CD4-positive, alpha-beta T cell (primary cell): ENCODE measurements around the gene SLC30A1. TPM values are rescaled to one million over a fixed set of nuclear protein-coding genes. Genes with fewer than 3 reads are reported as not detected.

ENCODE experiments used
- ATAC-seq: fragments of 200-7000 bp; cut with Tn5 transposase; one replicate; pipeline ENCODE4 v1.10.0; 2022; ENCODE audit warnings: mild to moderate bottlenecking; ENCODE audit not compliant: poor library complexity
- CTCF ChIA-PET: fragments of 350-600 bp; sonication (Branson Sonifier 250); formaldehyde crosslinking; loops from one replicate; lab custom pipeline; 2021; ENCODE audit warnings: antibody characterized with exemption, inconsistent platforms; lab: Charles Lee
- POLR2A ChIA-PET: fragments of 350-600 bp; sonication (Branson Sonifier 250); formaldehyde crosslinking; loops from one replicate; lab custom pipeline; 2021; ENCODE audit warnings: antibody characterized with exemption, inconsistent platforms; lab: Charles Lee
- DNase-seq, 14 experiments: peaks; one replicate each; pipeline ENCODE4 v3.0.0-alpha.2; 2013 to 2020; ENCODE audit warnings: mixed read lengths in 2 of 14
- H3K27ac ChIP-seq, 2 donors: one replicate each; pipeline versions ENCODE4 v1.5.1 to v1.7.0; 2013; ENCODE audit warnings: low read length in 2 of 2, low read depth in 1 of 2, mild to moderate bottlenecking in 1 of 2
- H3K27me3 ChIP-seq, 2 experiments: 1 replicate in 1 of 2; 2 replicates in 1 of 2; pipeline versions ENCODE4 v1.6.1 to v1.7.0; 2013; ENCODE audit warnings: low read length in 2 of 2, control low read depth in 1 of 2, mild to moderate bottlenecking in 1 of 2, moderate library complexity in 1 of 2; ENCODE audit not compliant: insufficient read depth in 2 of 2, control insufficient read depth in 1 of 2
- H3K36me3 ChIP-seq: one replicate; pipeline ENCODE4 v1.6.1; 2013; ENCODE audit warnings: low read length, control low read depth; ENCODE audit not compliant: insufficient read depth
- H3K4me1 ChIP-seq: one replicate; pipeline ENCODE4 v1.6.1; 2013; ENCODE audit warnings: low read length, control low read depth; ENCODE audit not compliant: insufficient read depth
- H3K4me3 ChIP-seq: one replicate; pipeline ENCODE4 v1.5.1; 2013; ENCODE audit warnings: mild to moderate bottlenecking, low read length, moderate library complexity
- H3K9me3 ChIP-seq, 2 experiments: 1 replicate in 1 of 2; 2 replicates in 1 of 2; pipeline versions ENCODE4 v1.6.1 to v1.7.0; 2013; ENCODE audit warnings: low read length in 2 of 2, mild to moderate bottlenecking in 2 of 2, control low read depth in 1 of 2, moderate library complexity in 1 of 2; ENCODE audit not compliant: control insufficient read depth in 1 of 2, insufficient read depth in 1 of 2
- H3K27ac Mint-ChIP-seq: one replicate; pipeline ENCODE4 v1.8.0; 2020; ENCODE audit warnings: mixed read lengths
- H3K27me3 Mint-ChIP-seq: one replicate; pipeline ENCODE4 v1.8.0; 2021; ENCODE audit warnings: mixed read lengths
- H3K36me3 Mint-ChIP-seq: one replicate; pipeline ENCODE4 v1.8.0; 2021; ENCODE audit warnings: low read depth, mixed read lengths
- H3K4me1 Mint-ChIP-seq: one replicate; pipeline ENCODE4 v1.8.0; 2021; ENCODE audit warnings: low read depth, mixed read lengths
- H3K4me3 Mint-ChIP-seq: one replicate; pipeline ENCODE4 v1.8.0; 2020; ENCODE audit warnings: mild to moderate bottlenecking, mixed read lengths
- H3K9me3 Mint-ChIP-seq: one replicate; pipeline ENCODE4 v1.8.0; 2020; ENCODE audit warnings: mixed read lengths
- CTCF ChIP-seq: fragments of 200-600 bp; IDR thresholded peaks from one replicate; pipeline ENCODE4 v1.8.0; 2022; ENCODE audit warnings: antibody characterized with exemption, mild to moderate bottlenecking
- intact Hi-C, 2 experiments: fragments of 100-400 bp; cut with DNase I in 1 of 2; cut with micrococcal nuclease in 1 of 2; formaldehyde crosslinking; loops; one replicate each; pipeline versions ENCODE4 v1.15.1 to v1.9.0; 2023 to 2025; cut with DNase I, micrococcal nuclease
- total RNA-seq, 174 experiments: library from RNA in 2 of 174; stranded (reverse) in 2 of 174; gene quantifications; one replicate each; pipeline ENCODE4 v1.2.3 and lab custom pipeline; 2021 to 2026

The SLC30A1 gene
- total RNA-seq, 2 experiments from 2014 or later: 6.0 TPM

- ChIA-PET POLR2A (no interaction called here), CTCF (no interaction called here)
- Histone ChIP-seq H3K27ac (no peak overlapping the region), H3K4me3 (no peak overlapping the region), H3K36me3 (no peaks in the 10 kb centered on the region), H3K4me1 (peaks cover 11% of the 10 kb centered on the region), H3K27me3 (no peaks in the 10 kb centered on the region), H3K9me3 (no peaks in the 10 kb centered on the region)
- TF ChIP-seq CTCF: no peak
- DNase-seq (no peak), ATAC-seq (no peak)
- Mint-ChIP-seq H3K4me1 (peaks cover 14% of the 10 kb centered on the region), H3K27ac (no peak overlapping the region), H3K9me3 (no peaks in the 10 kb centered on the region), H3K4me3 (no peak overlapping the region), H3K27me3 (no peaks in the 10 kb centered on the region), H3K36me3 (no peaks in the 10 kb centered on the region)
- intact Hi-C loops: no loop called here
Observed at GRCh38 chr1:211530102-211530501, 48.9 kb downstream of the SLC30A1 start.

- Histone ChIP-seq H3K9me3 (no peaks in the 10 kb centered on the region), H3K4me1 (peaks cover 11% of the 10 kb centered on the region), H3K27ac (no peak overlapping the region), H3K4me3 (no peak overlapping the region), H3K36me3 (no peaks in the 10 kb centered on the region), H3K27me3 (no peaks in the 10 kb centered on the region)
- Mint-ChIP-seq H3K4me1 (peaks cover 14% of the 10 kb centered on the region), H3K36me3 (no peaks in the 10 kb centered on the region), H3K9me3 (no peaks in the 10 kb centered on the region), H3K27ac (no peak overlapping the region), H3K4me3 (no peak overlapping the region), H3K27me3 (no peaks in the 10 kb centered on the region)
- ChIA-PET POLR2A (no interaction called here), CTCF (no interaction called here)
- TF ChIP-seq CTCF: no peak
- no peak for DNase-seq
- no peak for ATAC-seq
- intact Hi-C loops: no loop called here
Observed at GRCh38 chr1:211529453-211529852, 49.5 kb downstream of the SLC30A1 start.

GRCh38 chr1:211529011-211529410, 50.0 kb downstream of the SLC30A1 start:
- no peaks in the 10 kb centered on the region for H3K36me3 ChIP-seq
- intact Hi-C loops: no loop called here

More at GRCh38 chr1:211529011-211529410, 50.0 kb downstream of the SLC30A1 start:
- Histone ChIP-seq H3K4me1 (peaks cover 11% of the 10 kb centered on the region), H3K9me3 (no peaks in the 10 kb centered on the region), H3K27ac (no peak overlapping the region), H3K4me3 (no peak overlapping the region), H3K27me3 (no peaks in the 10 kb centered on the region)
- Mint-ChIP-seq H3K27ac (no peak overlapping the region), H3K4me3 (no peak overlapping the region), H3K36me3 (no peaks in the 10 kb centered on the region), H3K9me3 (no peaks in the 10 kb centered on the region), H3K27me3 (no peaks in the 10 kb centered on the region), H3K4me1 (peaks cover 14% of the 10 kb centered on the region)
- DNase-seq (no peak), ATAC-seq (no peak)
- ChIA-PET POLR2A (no interaction called here), CTCF (no interaction called here)
- no peak for TF ChIP-seq CTCF
